Neural cell (in vitro differentiated cells): Measurements from ENCODE around the gene PTK6. TPM values are rescaled to one million over a fixed set of nuclear protein-coding genes. Genes with fewer than 3 reads are reported as not detected.

Source experiments
- H2AFZ ChIP-seq: fragments of 200-600, 300-800 bp; sonication (generic), shearing (Covaris generic); 2 replicates; pipeline ENCODE4 v1.6.0; 2014; ENCODE audit warnings: low read depth, mild to moderate bottlenecking, antibody characterized with exemption, low read length, moderate library complexity
- H3F3A ChIP-seq: fragments of 200-600 bp; shearing (Covaris generic); 2 replicates; pipeline ENCODE4 v1.6.1; 2016; ENCODE audit warnings: mild to moderate bottlenecking, moderate library complexity, mixed read lengths, antibody characterized with exemption, low read length; ENCODE audit not compliant: insufficient read depth, poor library complexity, severe bottlenecking
- H3K27ac ChIP-seq: fragments of 200-600, 300-800 bp; sonication (generic), shearing (Covaris generic); 2 replicates; pipeline ENCODE4 v1.5.1; 2014; ENCODE audit warnings: mild to moderate bottlenecking, low read length, moderate library complexity
- H3K27me3 ChIP-seq: fragments of 300-800, 200-600 bp; sonication (generic), shearing (Covaris generic); 2 replicates; pipeline ENCODE4 v1.6.0; 2014; ENCODE audit warnings: mild to moderate bottlenecking, low read depth, low read length, moderate library complexity; ENCODE audit not compliant: insufficient read depth
- H3K36me3 ChIP-seq: fragments of 300-800, 200-600 bp; sonication (generic), shearing (Covaris generic); 2 replicates; pipeline ENCODE4 v1.5.1; 2014; ENCODE audit warnings: mild to moderate bottlenecking, antibody characterized with exemption, low read length, moderate library complexity; ENCODE audit not compliant: insufficient read depth
- H3K4me2 ChIP-seq: fragments of 300-800, 200-600 bp; sonication (generic), shearing (Covaris generic); 2 replicates; pipeline ENCODE4 v1.6.0; 2014; ENCODE audit warnings: mild to moderate bottlenecking, low read length
- H3K4me3 ChIP-seq: fragments of 300-800, 200-600 bp; sonication (generic), shearing (Covaris generic); 2 replicates; pipeline ENCODE4 v1.5.1; 2014; ENCODE audit warnings: mild to moderate bottlenecking, low read length, moderate library complexity
- H3K79me2 ChIP-seq: fragments of 200-600 bp; shearing (Covaris generic); replicated peaks from 2 replicates; pipeline ENCODE4 v1.6.0; 2014; ENCODE audit warnings: mild to moderate bottlenecking, low read length, moderate library complexity; ENCODE audit not compliant: insufficient read depth
- H3K9ac ChIP-seq: fragments of 300-800, 200-600 bp; sonication (generic), shearing (Covaris generic); 2 replicates; pipeline ENCODE4 v1.6.1; 2016; ENCODE audit warnings: mild to moderate bottlenecking, low read length, mixed read lengths
- H3K9me2 ChIP-seq: fragments of 200-600 bp; shearing (Covaris generic); 2 replicates; pipeline ENCODE4 v1.6.1; 2016; ENCODE audit warnings: mild to moderate bottlenecking, low read length, mixed read lengths; ENCODE audit not compliant: insufficient read depth
- H3K9me3 ChIP-seq: fragments of 200-600, 300-800 bp; sonication (generic), shearing (Covaris generic); 2 replicates; pipeline ENCODE4 v1.6.1; 2016; ENCODE audit warnings: mild to moderate bottlenecking, mixed run types, low read length, moderate library complexity, mixed read lengths
- H4K20me1 ChIP-seq: fragments of 200-600 bp; shearing (Covaris generic); 2 replicates; pipeline ENCODE4 v1.6.1; 2016; ENCODE audit warnings: mild to moderate bottlenecking, mixed run types; ENCODE audit not compliant: insufficient read depth
- EP300 ChIP-seq: fragments of 450-650 bp; conservative IDR thresholded peaks from 2 replicates; pipeline ENCODE4 v1.6.1; 2014; ENCODE audit warnings: antibody characterized with exemption, mild to moderate bottlenecking, moderate library complexity; ENCODE audit not compliant: poor library complexity, severe bottlenecking
- EZH2 ChIP-seq: fragments of 200-600, 300-800 bp; shearing (Covaris generic), sonication (generic); IDR thresholded peaks from 2 replicates; pipeline ENCODE4 v1.6.1; 2014; ENCODE audit warnings: antibody characterized with exemption, low read length, borderline replicate concordance, mild to moderate bottlenecking; ENCODE audit not compliant: insufficient read depth, poor library complexity, severe bottlenecking
- MXI1 ChIP-seq: fragments of 450-650 bp; conservative IDR thresholded peaks from 2 replicates; pipeline ENCODE4 v1.6.1; 2014; ENCODE audit warnings: antibody characterized with exemption, mild to moderate bottlenecking; ENCODE audit not compliant: poor library complexity, severe bottlenecking
- POLR2AphosphoS5 ChIP-seq: IDR thresholded peaks from 2 replicates; pipeline ENCODE4 v1.6.1; 2012
- RAD21 ChIP-seq: fragments of 450-650 bp; conservative IDR thresholded peaks from 2 replicates; pipeline ENCODE4 v1.6.1; 2014; ENCODE audit warnings: antibody characterized with exemption, mild to moderate bottlenecking, moderate library complexity
- SMC3 ChIP-seq: fragments of 450-650 bp; conservative IDR thresholded peaks from 2 replicates; pipeline ENCODE4 v1.6.1; 2014; ENCODE audit warnings: antibody characterized with exemption, mild to moderate bottlenecking, moderate library complexity; ENCODE audit not compliant: poor library complexity
- TAF1 ChIP-seq: IDR thresholded peaks from 2 replicates; pipeline ENCODE4 v1.6.1; 2012; ENCODE audit warnings: low read depth
- polyA plus RNA-seq: library from polyadenylated mRNA; depleted of rRNA; stranded (reverse); fragments of >200 nt; gene quantifications from 2 replicates; pipeline ENCODE4 v1.2.3, GENCODE V29; 2014
- TF ChIP-seq, protein P1 (sequence below): IDR thresholded peaks from 2 replicates; pipeline ENCODE4 v1.6.1; 2012; ENCODE audit warnings: borderline replicate concordance
- TF ChIP-seq, protein P2 (sequence below): fragments of 450-650 bp; IDR thresholded peaks from 2 replicates; pipeline ENCODE4 v1.5.1; 2014; ENCODE audit warnings: antibody characterized with exemption, mild to moderate bottlenecking, moderate library complexity; ENCODE audit not compliant: poor library complexity, severe bottlenecking

The PTK6 gene
- polyA plus RNA-seq, 1 donor from 2014 or later, result not detected

GRCh38 chr20:63513207-63513606, 24.0 kb downstream of the PTK6 start:
- Histone ChIP-seq H3K27ac (no peak overlapping the region), H3K36me3 (no peaks in the 10 kb centered on the region), H3K27me3 (no peaks in the 10 kb centered on the region), H3K9me3 (no peaks in the 10 kb centered on the region), H3K79me2 (no peaks in the 10 kb centered on the region), H3K4me2 (no peak overlapping the region), H3K4me3 (no peak overlapping the region), H4K20me1 (no peaks in the 10 kb centered on the region), H3F3A (no peaks in the 10 kb centered on the region), H3K9me2 (no peaks in the 10 kb centered on the region), H2AFZ (no peak overlapping the region), H3K9ac (no peak overlapping the region)
- no peak for TF ChIP-seq EP300
- TF ChIP-seq SMC3, result no peak
- TF ChIP-seq, protein P1, sequence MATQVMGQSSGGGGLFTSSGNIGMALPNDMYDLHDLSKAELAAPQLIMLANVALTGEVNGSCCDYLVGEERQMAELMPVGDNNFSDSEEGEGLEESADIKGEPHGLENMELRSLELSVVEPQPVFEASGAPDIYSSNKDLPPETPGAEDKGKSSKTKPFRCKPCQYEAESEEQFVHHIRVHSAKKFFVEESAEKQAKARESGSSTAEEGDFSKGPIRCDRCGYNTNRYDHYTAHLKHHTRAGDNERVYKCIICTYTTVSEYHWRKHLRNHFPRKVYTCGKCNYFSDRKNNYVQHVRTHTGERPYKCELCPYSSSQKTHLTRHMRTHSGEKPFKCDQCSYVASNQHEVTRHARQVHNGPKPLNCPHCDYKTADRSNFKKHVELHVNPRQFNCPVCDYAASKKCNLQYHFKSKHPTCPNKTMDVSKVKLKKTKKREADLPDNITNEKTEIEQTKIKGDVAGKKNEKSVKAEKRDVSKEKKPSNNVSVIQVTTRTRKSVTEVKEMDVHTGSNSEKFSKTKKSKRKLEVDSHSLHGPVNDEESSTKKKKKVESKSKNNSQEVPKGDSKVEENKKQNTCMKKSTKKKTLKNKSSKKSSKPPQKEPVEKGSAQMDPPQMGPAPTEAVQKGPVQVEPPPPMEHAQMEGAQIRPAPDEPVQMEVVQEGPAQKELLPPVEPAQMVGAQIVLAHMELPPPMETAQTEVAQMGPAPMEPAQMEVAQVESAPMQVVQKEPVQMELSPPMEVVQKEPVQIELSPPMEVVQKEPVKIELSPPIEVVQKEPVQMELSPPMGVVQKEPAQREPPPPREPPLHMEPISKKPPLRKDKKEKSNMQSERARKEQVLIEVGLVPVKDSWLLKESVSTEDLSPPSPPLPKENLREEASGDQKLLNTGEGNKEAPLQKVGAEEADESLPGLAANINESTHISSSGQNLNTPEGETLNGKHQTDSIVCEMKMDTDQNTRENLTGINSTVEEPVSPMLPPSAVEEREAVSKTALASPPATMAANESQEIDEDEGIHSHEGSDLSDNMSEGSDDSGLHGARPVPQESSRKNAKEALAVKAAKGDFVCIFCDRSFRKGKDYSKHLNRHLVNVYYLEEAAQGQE, result no peak
- TF ChIP-seq TAF1, result no peak
- TF ChIP-seq MXI1, result no peak
- TF ChIP-seq EZH2, result no peak
- TF ChIP-seq POLR2AphosphoS5, result no peak
- no peak for TF ChIP-seq RAD21
- TF ChIP-seq, protein P2, sequence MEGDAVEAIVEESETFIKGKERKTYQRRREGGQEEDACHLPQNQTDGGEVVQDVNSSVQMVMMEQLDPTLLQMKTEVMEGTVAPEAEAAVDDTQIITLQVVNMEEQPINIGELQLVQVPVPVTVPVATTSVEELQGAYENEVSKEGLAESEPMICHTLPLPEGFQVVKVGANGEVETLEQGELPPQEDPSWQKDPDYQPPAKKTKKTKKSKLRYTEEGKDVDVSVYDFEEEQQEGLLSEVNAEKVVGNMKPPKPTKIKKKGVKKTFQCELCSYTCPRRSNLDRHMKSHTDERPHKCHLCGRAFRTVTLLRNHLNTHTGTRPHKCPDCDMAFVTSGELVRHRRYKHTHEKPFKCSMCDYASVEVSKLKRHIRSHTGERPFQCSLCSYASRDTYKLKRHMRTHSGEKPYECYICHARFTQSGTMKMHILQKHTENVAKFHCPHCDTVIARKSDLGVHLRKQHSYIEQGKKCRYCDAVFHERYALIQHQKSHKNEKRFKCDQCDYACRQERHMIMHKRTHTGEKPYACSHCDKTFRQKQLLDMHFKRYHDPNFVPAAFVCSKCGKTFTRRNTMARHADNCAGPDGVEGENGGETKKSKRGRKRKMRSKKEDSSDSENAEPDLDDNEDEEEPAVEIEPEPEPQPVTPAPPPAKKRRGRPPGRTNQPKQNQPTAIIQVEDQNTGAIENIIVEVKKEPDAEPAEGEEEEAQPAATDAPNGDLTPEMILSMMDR, result no peak

- Histone ChIP-seq H3K27me3 (no peaks in the 10 kb centered on the region), H3K9ac (no peak overlapping the region), H2AFZ (no peak overlapping the region), H3K79me2 (no peaks in the 10 kb centered on the region), H3K27ac (no peak overlapping the region), H3F3A (no peaks in the 10 kb centered on the region), H3K9me2 (no peaks in the 10 kb centered on the region), H3K36me3 (no peaks in the 10 kb centered on the region), H3K4me2 (no peak overlapping the region), H3K4me3 (no peak overlapping the region), H4K20me1 (no peaks in the 10 kb centered on the region), H3K9me3 (peaks cover 9% of the 10 kb centered on the region)
- TF ChIP-seq EP300 (no peak), MXI1 (no peak), SMC3 (no peak), POLR2AphosphoS5 (no peak), RAD21 (no peak), TAF1 (no peak), EZH2 (no peak)
- TF ChIP-seq, protein P2, result no peak
- TF ChIP-seq, protein P1, result no peak
Observed at GRCh38 chr20:63509088-63509564, 28.1 kb downstream of the PTK6 start.
